ENCODE data around the gene EIF4EBP3. TPM values are rescaled to one million over a fixed set of nuclear protein-coding genes. Genes with fewer than 3 reads are reported as not detected.

The EIF4EBP3 gene
- total RNA-seq, 4 donors from 2014 or later: 19.2 to 46.1 (median 30.3) TPM

DNA sequence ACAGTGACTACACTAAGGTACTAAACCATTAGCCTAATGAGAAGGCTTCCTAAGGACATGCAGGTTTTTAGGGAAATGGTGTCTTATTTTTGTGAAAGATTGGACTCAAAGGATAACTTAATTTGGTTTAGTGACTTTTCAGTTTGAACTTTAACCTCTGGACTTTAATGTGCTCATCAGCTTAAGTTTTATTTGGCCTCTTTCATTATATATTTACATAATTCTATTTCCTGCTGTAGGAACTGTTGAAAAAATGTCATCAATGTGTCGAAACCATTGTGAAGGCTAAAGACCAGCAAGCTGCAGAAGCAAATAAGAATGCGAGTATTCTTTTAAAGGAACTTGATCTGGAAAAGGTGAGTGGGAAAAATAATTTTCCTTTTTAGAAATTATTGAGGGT is 34.3 kb upstream of the EIF4EBP3 start:
- WGBS: 95% methylated on average over 2 of the region's 2 CpGs
- TF ChIP-seq POLR2AphosphoS5 (IDR thresholded peaks at IDR 0.05) (no peak), POLR2A (IDR thresholded peaks at IDR 0.05) (no peak), EP300 (IDR thresholded peaks at IDR 0.05) (no peak)
- TF ChIP-seq, protein P1, sequence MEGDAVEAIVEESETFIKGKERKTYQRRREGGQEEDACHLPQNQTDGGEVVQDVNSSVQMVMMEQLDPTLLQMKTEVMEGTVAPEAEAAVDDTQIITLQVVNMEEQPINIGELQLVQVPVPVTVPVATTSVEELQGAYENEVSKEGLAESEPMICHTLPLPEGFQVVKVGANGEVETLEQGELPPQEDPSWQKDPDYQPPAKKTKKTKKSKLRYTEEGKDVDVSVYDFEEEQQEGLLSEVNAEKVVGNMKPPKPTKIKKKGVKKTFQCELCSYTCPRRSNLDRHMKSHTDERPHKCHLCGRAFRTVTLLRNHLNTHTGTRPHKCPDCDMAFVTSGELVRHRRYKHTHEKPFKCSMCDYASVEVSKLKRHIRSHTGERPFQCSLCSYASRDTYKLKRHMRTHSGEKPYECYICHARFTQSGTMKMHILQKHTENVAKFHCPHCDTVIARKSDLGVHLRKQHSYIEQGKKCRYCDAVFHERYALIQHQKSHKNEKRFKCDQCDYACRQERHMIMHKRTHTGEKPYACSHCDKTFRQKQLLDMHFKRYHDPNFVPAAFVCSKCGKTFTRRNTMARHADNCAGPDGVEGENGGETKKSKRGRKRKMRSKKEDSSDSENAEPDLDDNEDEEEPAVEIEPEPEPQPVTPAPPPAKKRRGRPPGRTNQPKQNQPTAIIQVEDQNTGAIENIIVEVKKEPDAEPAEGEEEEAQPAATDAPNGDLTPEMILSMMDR (IDR thresholded peaks at IDR 0.05): no peak
- no peak for DNase-seq (ENCODE audit: low spot score in 2 of 2)
- no peaks in the 10 kb centered on the region for H3K27me3 ChIP-seq
- H3K4me1 ChIP-seq: no peaks in the 10 kb centered on the region
- no peak overlapping the region for H3K4me3 ChIP-seq
- peaks cover 59% of the 10 kb centered on the region for H3K36me3 ChIP-seq
- H3K9me3 ChIP-seq: no peaks in the 10 kb centered on the region
- no peak overlapping the region for H3K27ac ChIP-seq

DNA sequence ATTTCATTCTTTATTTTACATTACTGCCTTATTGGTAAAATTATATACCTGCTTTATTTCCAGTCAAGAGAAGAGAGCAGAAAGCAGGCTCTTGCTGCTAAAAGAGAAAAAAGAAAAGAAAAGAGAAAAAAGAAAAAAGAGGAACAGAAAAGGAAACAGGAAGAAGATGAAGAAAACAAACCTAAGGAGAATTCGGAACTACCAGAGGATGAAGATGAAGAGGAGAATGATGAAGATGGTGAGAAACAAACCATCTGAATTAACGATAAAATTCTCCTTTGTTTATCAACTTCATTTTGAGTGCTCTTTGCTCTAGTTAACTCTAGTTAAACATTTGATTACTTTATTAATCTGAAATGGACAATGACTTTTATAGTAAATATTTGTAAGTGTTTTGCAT is 23.5 kb upstream of the EIF4EBP3 start:
- H3K36me3 ChIP-seq: peaks cover 54% of the 10 kb centered on the region
- H3K4me1 ChIP-seq: no peaks in the 10 kb centered on the region
- no peaks in the 10 kb centered on the region for H3K9me3 ChIP-seq
- H3K4me3 ChIP-seq: no peak overlapping the region
- no peaks in the 10 kb centered on the region for H3K27me3 ChIP-seq
- H3K27ac ChIP-seq: no peak overlapping the region
- DNase-seq (ENCODE audit: low spot score in 2 of 2): no peak
- 87% methylated on average over 2 of the region's 2 CpGs for WGBS
- TF ChIP-seq POLR2A (IDR thresholded peaks at IDR 0.05): no peak

DNA sequence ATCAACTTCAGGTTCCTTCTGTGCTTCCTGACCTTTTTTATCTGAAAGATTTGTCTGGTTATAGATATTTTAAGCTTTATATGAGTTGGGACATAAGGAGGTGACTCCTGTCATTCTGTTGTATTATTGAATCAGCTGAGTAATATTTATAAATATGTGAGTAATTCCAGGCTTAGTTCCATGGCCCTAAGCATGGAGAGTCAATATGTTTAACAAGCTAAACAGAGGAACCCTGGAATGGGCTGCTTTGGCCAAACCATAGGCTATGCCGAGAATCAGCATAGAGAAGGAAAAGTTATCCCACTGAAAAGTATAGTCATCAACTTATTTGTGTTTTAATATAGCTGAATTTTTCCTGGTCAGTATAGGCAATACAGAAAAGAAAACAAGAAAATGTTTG is 7.2 kb upstream of the EIF4EBP3 start:
- Histone ChIP-seq H3K27me3 (no peaks in the 10 kb centered on the region), H3K9me3 (no peaks in the 10 kb centered on the region), H3K4me1 (no peaks in the 10 kb centered on the region), H3K4me3 (no peak overlapping the region), H3K27ac (no peak overlapping the region), H3K36me3 (peaks cover 90% of the 10 kb centered on the region)
- TF ChIP-seq POLR2A (IDR thresholded peaks at IDR 0.05) (no peak), EP300 (IDR thresholded peaks at IDR 0.05) (no peak), POLR2AphosphoS5 (IDR thresholded peaks at IDR 0.05) (no peak)
- TF ChIP-seq, protein P1 (IDR thresholded peaks at IDR 0.05): no peak
- WGBS: 91% methylated on average over 1 of the region's 1 CpG
- no peak for DNase-seq (ENCODE audit: low spot score in 2 of 2)

DNA sequence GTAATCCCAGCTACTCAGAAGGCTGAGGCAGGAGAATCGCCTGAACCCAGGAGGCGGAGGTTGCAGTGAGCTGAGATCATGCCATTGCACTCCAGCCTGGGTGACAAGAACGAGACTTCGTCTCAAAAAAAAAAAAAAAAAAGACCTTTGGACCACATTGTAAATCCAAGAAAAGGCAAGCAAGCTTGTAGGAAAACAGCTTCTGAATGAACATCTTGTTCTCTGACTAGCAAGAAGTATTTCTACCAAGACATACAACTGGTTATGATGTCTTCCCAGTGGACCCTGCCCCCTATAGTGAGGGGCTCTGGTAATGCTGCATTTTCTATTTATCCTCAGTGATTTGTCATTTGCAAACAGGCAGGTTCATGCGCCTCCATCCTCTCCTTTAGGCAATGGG is 4.5 kb upstream of the EIF4EBP3 start:
- no peaks in the 10 kb centered on the region for H3K9me3 ChIP-seq

DNA sequence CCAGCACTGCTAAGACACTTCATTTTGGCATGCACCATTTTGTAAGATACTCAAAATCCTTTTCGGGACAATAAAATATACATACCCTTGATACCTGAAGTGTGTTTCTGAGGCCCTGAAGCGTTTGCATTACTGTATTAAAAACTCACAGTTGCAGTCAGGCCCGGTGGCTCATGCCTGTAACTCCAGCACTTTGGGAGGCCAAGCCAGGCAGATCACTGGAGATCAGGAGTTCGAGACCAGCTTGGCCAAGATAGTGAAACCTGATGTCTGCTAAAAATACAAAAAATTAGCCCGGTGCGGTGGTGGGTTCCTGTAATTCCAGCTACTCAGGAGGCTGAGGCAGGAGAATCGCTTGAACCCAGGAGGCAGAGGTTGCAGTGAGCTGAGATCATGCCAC is 2.5 kb upstream of the EIF4EBP3 start:
- Histone ChIP-seq H3K4me1 (peaks cover 37% of the 10 kb centered on the region), H3K27me3 (no peaks in the 10 kb centered on the region), H3K4me3 (no peak overlapping the region), H3K36me3 (peaks cover 55% of the 10 kb centered on the region), H3K9me3 (no peaks in the 10 kb centered on the region), H3K27ac (no peak overlapping the region)
- DNase-seq (ENCODE audit: low spot score in 2 of 2): no peak
- WGBS: 94% methylated on average over 7 of the region's 7 CpGs
- TF ChIP-seq EP300 (IDR thresholded peaks at IDR 0.05) (no peak), POLR2AphosphoS5 (IDR thresholded peaks at IDR 0.05) (no peak), POLR2A (IDR thresholded peaks at IDR 0.05) (no peak)
- TF ChIP-seq, protein P1 (IDR thresholded peaks at IDR 0.05): no peak

More for the DNA sequence above, 4.5 kb upstream of the EIF4EBP3 start:
- H3K4me3 ChIP-seq: no peak overlapping the region
- peaks cover 17% of the 10 kb centered on the region for H3K4me1 ChIP-seq
- DNase-seq (ENCODE audit: low spot score in 2 of 2): no peak
- TF ChIP-seq EP300 (IDR thresholded peaks at IDR 0.05) (no peak), POLR2A (IDR thresholded peaks at IDR 0.05) (no peak), POLR2AphosphoS5 (IDR thresholded peaks at IDR 0.05) (no peak)
- TF ChIP-seq, protein P1 (IDR thresholded peaks at IDR 0.05): no peak
- H3K36me3 ChIP-seq: peaks cover 66% of the 10 kb centered on the region
- 93% methylated on average over 5 of the region's 5 CpGs for WGBS
- H3K27ac ChIP-seq: no peak overlapping the region
- H3K27me3 ChIP-seq: no peaks in the 10 kb centered on the region

DNA sequence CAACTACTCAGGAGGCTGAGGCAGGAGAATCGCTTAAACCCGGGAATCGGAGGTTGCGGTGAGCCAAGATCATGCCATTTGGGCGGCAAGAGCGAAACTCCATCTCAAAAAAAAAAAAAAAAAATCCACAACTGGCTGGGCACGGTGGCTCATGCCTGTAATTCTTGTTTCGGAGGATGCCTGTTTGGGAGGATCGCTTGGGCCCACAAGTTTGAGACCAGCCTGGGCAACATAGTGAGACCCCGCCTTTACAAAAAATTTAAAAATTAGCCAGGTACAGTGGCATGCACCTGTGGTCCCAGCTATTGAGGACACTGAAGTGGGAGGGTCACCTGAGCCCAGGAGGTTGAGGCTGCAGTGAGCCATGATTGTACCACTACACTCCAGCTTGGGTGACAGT is 1.9 kb upstream of the EIF4EBP3 start:
- Histone ChIP-seq H3K27me3 (no peaks in the 10 kb centered on the region), H3K27ac (no peak overlapping the region), H3K4me3 (no peak overlapping the region), H3K36me3 (peaks cover 55% of the 10 kb centered on the region), H3K9me3 (no peaks in the 10 kb centered on the region), H3K4me1 (peaks cover 39% of the 10 kb centered on the region)
- TF ChIP-seq, protein P1 (IDR thresholded peaks at IDR 0.05): no peak
- TF ChIP-seq POLR2AphosphoS5 (IDR thresholded peaks at IDR 0.05): no peak
- no peak for TF ChIP-seq EP300 (IDR thresholded peaks at IDR 0.05)
- no peak for TF ChIP-seq POLR2A (IDR thresholded peaks at IDR 0.05)
- 93% methylated on average over 10 of the region's 10 CpGs for WGBS
- no peak for DNase-seq (ENCODE audit: low spot score in 2 of 2)
